WTC11 (cell line): ENCODE data around the gene SANBR. TPM values are rescaled to one million over a fixed set of nuclear protein-coding genes. Genes with fewer than 3 reads are reported as not detected.

ENCODE experiments used
- ATAC-seq: fragments of 200-7000 bp; cut with Tn5 transposase; 2 replicates; pipeline ENCODE4 v1.10.0; 2021; ENCODE audit warnings: mild to moderate bottlenecking, moderate library complexity
- CTCF ChIA-PET: fragments of 300-600 bp; sonication (Branson Sonifier 250); formaldehyde crosslinking; loops from one replicate; lab custom pipeline; 2021; ENCODE audit warnings: antibody characterized with exemption; lab: Charles Lee
- POLR2A ChIA-PET: fragments of 350-600 bp; sonication (Branson Sonifier 250); formaldehyde crosslinking; loops from one replicate; lab custom pipeline; 2021; ENCODE audit warnings: antibody characterized with exemption; lab: Charles Lee
- DNase-seq: peaks from one replicate; pipeline ENCODE4 v3.0.0; 2021; ENCODE audit warnings: low spot score
- H3K27ac Mint-ChIP-seq: 2 replicates; pipeline ENCODE4 v1.8.0; 2021; ENCODE audit warnings: mixed read lengths
- H3K27me3 Mint-ChIP-seq: 2 replicates; pipeline ENCODE4 v1.8.0; 2021; ENCODE audit warnings: low read depth, mild to moderate bottlenecking, moderate library complexity, mixed read lengths
- H3K36me3 Mint-ChIP-seq: 2 replicates; pipeline ENCODE4 v1.8.0; 2021; ENCODE audit warnings: mixed read lengths
- H3K4me1 Mint-ChIP-seq: 2 replicates; pipeline ENCODE4 v1.8.0; 2022; ENCODE audit warnings: mixed read lengths
- H3K4me3 Mint-ChIP-seq: 2 replicates; pipeline ENCODE4 v1.8.0; 2021; ENCODE audit warnings: mild to moderate bottlenecking, moderate library complexity, mixed read lengths
- H3K9me3 Mint-ChIP-seq: 2 replicates; pipeline ENCODE4 v1.8.0; 2021; ENCODE audit warnings: mixed read lengths
- NR3C1 ChIP-seq: sonication (generic); formaldehyde crosslinking; conservative IDR thresholded peaks from 2 replicates; pipeline ENCODE4 v1.8.1; 2023; ENCODE audit warnings: low read depth, mild to moderate bottlenecking, missing genetic modification reagents
- PRDM15 ChIP-seq: sonication (generic); formaldehyde crosslinking; IDR thresholded peaks from 2 replicates; pipeline ENCODE4 v1.8.0; 2022; ENCODE audit warnings: missing genetic modification reagents
- ZNF317 ChIP-seq: sonication (generic); formaldehyde crosslinking; IDR thresholded peaks from 2 replicates; pipeline ENCODE4 v1.8.1; 2023; ENCODE audit warnings: low read depth, mild to moderate bottlenecking, moderate library complexity, missing genetic modification reagents, borderline replicate concordance
- total RNA-seq: library from RNA; stranded (reverse); gene quantifications from 3 replicates; pipeline ENCODE4 v1.2.3, GENCODE V29; 2021

The SANBR gene
- total RNA-seq, 1 experiment from 2014 or later, result 8.9 TPM

DNA sequence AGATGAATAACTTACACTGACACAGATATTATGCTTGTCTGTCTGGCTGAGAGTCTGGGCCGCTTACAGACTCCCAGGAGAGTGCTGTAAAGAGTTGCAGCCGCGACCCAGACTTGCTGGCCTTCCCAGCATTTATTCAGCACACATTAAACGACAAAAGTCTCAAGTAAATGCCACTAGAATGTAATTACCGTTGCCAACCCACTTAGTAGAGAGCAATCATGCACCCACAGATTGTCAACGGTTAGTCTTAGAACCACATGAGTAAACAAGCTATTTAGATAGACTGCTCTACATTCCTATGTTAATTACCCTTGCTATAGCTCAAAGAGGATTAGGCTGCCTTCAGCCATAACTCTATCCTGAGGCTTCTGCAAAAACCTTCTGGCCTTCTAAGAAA, 48.5 kb downstream of the SANBR start:
- Mint-ChIP-seq H3K9me3 (peaks cover 38% of the 10 kb centered on the region), H3K27ac (no peak overlapping the region), H3K27me3 (no peaks in the 10 kb centered on the region; the same call in 1 of the 2 replicates), H3K36me3 (peaks cover 41% of the 10 kb centered on the region), H3K4me3 (no peak overlapping the region), H3K4me1 (0 out of 2 replicates have a peak, but pooled peaks cover 5% of the 10 kb centered on the region)
- no peak for DNase-seq
- CTCF ChIA-PET, result no interaction called here
- POLR2A ChIA-PET, result no interaction called here
- TF ChIP-seq PRDM15 (no peak), ZNF317 (CRISPR knock-in tag) (0 out of 2 replicates have a peak, but pooled peaks have one; percentile 61), NR3C1 (CRISPR knock-in tag) (no peak)
- peak; percentile 44; the same call in 1 of the 2 replicates for ATAC-seq

Other genes starting within 250 kb of the SANBR start
- gene REL, start 184.3 kb upstream of the SANBR start, total RNA-seq, result 6.9 to 8.4 TPM (median 7.0 TPM) in 3 replicates
- gene PEX13, start 48.2 kb upstream of the SANBR start, total RNA-seq, result 19.8 to 20.4 TPM (median 20.3 TPM) in 3 replicates
- gene PUS10, start 47.6 kb upstream of the SANBR start, total RNA-seq, result 2.5 to 2.9 TPM (median 2.6 TPM) in 3 replicates
- gene C2orf74, start 96.3 kb downstream of the SANBR start, total RNA-seq, result 8.1 to 13.6 TPM (median 9.8 TPM) in 3 replicates